HFF-Myc (cell line): Measurements from ENCODE around the gene PGP.
"Not testable (repeated sequence)": the region's sequence is repeated elsewhere in the genome, so short reads cannot be mapped to it uniquely, and the experiment has no call there.

ENCODE experiments used
- DNase-seq: peaks from one replicate; pipeline ENCODE4 v3.0.0-alpha.2; 2011; ENCODE audit warnings: low read depth; ENCODE audit errors: extremely low read depth
- H3K4me3 ChIP-seq: replicated peaks from 2 replicates; pipeline ENCODE4 v1.5.1; 2011; ENCODE audit warnings: low read depth, mild to moderate bottlenecking, control low read depth, low read length
- TF ChIP-seq, protein P1 (sequence below): IDR thresholded peaks from 2 replicates; pipeline ENCODE4 v1.5.1; 2012; ENCODE audit warnings: mild to moderate bottlenecking, low read depth, low read length, control low read depth; ENCODE audit errors: missing control alignments

The PGP gene

DNA sequence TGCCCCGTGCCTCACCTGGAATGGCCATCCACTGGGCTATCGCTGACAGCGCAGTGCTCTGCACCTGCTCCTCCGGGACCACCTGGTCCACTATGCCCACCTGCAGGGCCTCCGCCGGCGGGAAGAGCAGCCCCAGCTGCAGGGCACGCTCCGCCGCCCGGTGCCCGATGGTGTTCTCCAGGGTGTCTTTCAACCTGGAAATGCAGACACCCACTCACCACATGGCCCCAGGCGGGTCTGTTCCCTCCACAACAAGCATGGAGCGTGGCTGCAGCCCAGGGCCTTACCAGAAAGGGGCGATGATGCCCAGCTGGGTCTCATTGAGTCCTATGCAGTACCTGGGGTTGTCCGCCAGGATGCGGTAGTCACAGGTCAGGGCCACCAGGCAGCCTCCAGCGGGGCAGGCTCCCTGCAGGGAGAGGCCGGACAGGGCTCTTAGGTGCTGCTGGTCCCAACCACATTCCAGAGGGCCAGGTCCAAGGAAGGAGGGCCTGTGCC is 28.4 kb upstream of the PGP start:
- DNase-seq = no peak
- TF ChIP-seq, protein P1, sequence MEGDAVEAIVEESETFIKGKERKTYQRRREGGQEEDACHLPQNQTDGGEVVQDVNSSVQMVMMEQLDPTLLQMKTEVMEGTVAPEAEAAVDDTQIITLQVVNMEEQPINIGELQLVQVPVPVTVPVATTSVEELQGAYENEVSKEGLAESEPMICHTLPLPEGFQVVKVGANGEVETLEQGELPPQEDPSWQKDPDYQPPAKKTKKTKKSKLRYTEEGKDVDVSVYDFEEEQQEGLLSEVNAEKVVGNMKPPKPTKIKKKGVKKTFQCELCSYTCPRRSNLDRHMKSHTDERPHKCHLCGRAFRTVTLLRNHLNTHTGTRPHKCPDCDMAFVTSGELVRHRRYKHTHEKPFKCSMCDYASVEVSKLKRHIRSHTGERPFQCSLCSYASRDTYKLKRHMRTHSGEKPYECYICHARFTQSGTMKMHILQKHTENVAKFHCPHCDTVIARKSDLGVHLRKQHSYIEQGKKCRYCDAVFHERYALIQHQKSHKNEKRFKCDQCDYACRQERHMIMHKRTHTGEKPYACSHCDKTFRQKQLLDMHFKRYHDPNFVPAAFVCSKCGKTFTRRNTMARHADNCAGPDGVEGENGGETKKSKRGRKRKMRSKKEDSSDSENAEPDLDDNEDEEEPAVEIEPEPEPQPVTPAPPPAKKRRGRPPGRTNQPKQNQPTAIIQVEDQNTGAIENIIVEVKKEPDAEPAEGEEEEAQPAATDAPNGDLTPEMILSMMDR = no peak
- H3K4me3 ChIP-seq = no peak overlapping the region

DNA sequence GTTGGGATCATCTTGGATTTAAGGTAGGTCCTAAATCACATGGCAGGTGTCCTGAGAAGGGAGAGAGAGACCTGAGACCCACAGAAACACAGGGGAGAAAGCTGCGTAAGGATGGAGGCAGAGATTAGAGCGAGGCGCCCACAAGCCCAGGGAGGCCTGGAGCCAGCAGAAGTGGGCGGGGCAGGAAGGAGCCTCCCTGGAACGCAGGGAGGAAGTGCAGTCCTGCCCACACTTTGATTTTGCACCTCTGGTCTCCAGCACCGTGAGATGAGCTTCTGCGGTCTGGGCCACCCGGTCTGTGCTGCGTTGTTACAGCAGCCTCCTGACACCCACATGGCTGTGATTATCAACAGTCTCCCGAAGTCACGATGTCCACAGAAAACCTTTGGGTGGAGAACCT is 28.0 kb upstream of the PGP start:
- TF ChIP-seq, protein P1 = no peak
- DNase-seq = no peak
- no peak overlapping the region for H3K4me3 ChIP-seq

DNA sequence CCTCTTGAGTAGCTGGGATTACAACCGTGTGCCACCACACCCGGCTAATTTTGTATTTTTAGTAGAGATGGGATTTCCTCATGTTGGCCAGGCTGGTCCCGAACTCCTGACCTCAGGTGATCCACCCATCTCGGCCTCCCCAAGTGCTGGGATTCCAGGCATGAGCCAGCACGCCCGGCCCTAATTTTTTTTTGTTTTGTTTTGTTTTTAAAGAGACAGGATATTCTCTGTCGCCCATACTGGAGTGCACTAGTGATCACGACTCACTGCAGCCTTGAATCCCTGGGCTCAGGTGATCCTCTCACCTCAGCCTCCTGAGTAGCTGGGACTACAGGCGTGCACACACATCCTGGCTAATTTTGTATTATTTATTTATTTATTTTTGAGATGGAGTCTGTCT is 25.7 kb upstream of the PGP start:
- not testable (repeated sequence) for H3K4me3 ChIP-seq

DNA sequence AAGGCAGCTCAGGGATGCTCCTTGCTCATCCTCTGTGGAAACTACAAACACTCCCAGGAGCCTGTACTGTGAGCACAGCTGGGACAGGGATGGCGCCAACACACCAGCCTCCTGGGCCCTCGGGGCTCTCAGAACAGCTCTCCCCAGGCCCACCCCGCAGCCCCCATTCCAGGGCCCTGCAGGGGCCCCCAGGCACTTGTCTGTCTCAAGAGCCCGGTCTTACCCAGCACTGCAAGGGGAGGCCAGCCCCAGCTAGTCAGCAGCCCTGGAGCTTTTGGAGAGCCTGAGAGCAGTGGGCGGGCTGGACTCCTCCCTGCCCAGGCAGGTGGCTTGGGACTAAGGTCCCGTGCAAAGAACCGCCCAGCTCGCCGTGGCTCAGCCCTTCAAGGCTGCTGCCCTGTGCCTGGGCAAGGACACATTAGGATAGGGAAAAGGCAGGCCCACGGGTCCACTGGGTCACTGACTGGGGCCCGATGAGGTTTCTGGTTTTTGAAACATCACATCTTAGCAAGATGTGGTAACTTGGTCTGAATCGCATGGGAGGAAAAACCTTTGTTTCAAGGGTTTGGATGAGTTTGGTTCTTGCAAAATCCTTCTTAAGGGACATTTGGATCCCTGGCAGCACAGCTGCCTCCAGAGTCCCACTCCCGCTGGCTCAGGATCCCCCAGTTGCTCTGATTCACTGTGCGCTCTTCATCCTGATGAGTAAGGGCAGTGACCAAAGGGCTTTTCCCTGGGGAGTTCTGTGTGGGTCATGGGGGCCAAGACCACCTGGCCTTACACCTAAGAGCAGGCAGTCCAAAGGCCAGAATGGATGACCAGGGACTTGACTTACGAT is 24.4 kb upstream of the PGP start:
- DNase-seq = no peak
- TF ChIP-seq, protein P1 = no peak
- H3K4me3 ChIP-seq = no peak overlapping the region

More for the DNA sequence above, 25.7 kb upstream of the PGP start:
- not testable (repeated sequence) for DNase-seq

DNA sequence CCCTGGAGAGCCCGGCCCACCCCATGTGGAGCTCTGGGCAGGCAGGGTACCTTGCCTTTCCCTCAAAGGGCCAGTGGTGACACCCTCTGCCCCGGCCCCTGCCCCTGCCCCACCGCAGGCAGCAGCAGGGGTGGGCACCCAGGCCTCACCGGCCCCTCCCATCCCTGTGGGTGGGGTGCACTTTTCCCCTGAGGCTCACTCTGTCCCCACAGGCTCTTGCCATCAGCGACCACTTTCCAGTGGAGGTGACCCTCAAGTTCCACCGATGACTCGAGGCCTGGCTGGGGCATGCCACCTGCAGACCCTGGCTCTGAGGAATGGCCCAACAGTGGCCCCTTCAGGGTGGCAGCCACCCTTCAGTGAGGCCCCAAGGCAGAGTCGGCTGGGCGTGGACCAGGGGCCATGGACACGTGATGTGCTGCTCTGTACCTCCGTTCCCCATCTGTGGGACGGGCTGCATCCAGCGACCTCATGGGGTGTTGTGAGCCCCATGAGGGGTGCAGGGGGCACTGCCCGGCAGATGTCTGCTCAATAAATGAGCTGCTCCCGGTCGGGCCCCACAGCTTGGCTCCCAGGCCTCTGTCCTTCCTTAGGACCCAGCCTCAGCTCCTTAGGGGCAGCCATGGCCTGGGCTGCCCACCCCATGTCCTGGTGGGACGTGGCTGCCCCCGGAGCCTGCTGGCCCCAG is 23.7 kb upstream of the PGP start:
- TF ChIP-seq, protein P1 = no peak
- no peak for DNase-seq
- no peak overlapping the region for H3K4me3 ChIP-seq

DNA sequence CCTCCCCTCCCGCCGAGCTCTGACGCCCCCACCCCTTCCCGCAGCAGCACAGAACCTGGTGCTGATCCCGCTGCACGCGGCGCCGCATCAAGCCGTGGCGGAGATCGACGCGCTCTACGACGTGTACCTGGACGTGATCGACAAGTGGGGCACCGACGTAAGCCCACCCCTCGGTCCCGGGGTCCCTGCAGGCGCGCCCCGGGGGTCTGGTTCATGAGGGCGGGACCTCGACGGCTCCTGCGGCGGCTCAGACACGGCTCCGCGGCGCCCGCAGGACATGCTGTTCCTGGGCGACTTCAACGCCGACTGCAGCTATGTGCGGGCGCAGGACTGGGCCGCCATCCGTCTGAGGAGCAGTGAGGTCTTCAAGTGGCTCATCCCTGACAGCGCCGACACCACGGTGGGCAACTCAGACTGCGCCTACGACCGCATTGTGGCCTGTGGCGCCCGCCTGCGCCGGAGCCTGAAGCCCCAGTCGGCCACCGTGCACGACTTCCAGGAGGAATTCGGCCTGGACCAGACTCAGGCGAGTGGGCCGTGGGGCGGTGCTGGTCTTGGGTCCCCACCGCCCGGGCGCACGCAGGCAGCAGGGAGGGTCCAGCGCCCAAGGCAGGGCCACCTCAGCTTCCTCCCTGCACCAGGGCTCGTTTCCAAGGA is 23.0 kb upstream of the PGP start:
- TF ChIP-seq, protein P1 = no peak
- no peak overlapping the region for H3K4me3 ChIP-seq
- DNase-seq = no peak

DNA sequence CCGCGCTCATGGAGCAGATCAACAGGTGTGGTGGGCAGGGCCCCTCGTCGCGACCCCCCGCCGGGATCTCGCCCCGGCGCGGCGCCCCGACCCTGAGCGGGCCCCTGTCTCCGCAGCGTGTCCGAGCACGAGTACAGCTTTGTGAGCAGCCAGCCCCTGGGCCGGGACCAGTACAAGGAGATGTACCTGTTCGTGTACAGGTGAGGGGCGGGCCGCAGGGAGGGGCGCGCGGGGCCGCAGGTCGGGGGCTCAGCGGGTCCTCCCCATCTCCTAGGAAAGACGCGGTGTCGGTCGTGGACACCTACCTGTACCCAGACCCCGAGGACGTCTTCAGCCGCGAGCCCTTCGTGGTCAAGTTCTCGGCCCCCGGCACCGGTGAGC is 22.5 kb upstream of the PGP start:
- TF ChIP-seq, protein P1 = no peak
- no peak overlapping the region for H3K4me3 ChIP-seq
- DNase-seq = no peak
